Mesenchymal stem cell (in vitro differentiated cells and primary cell): ENCODE results near the gene INVS.
A peak's percentile ranks its signal among the peaks of the same experiment; 100 is the strongest.
"Not testable (repeated sequence)": the region's sequence is repeated elsewhere in the genome, so short reads cannot be mapped to it uniquely, and the experiment has no call there.

Experiments
- DNase-seq: peaks from one replicate; pipeline ENCODE4 v3.0.0-alpha.2; 2013
- H2AFZ ChIP-seq: one replicate; pipeline ENCODE4 v1.6.1; 2013; ENCODE audit warnings: low read depth, mild to moderate bottlenecking, control low read depth, inconsistent platforms, low read length, moderate library complexity
- H2AK5ac ChIP-seq: 2 replicates; pipeline ENCODE4 v1.6.1; 2013; ENCODE audit warnings: low read length, moderate library complexity, mild to moderate bottlenecking, inconsistent platforms; ENCODE audit not compliant: severe bottlenecking
- H2BK120ac ChIP-seq: one replicate; pipeline ENCODE4 v1.6.1; 2013; ENCODE audit warnings: low read depth, mild to moderate bottlenecking, inconsistent platforms, low read length, moderate library complexity
- H2BK12ac ChIP-seq, 2 experiments: one replicate each; pipeline ENCODE4 v1.6.1; 2013; ENCODE audit warnings: inconsistent platforms in 2 of 2, low read length in 2 of 2, mild to moderate bottlenecking in 2 of 2, moderate library complexity in 2 of 2, control low read depth in 1 of 2
- H2BK15ac ChIP-seq: one replicate; pipeline ENCODE4 v1.6.1; 2013; ENCODE audit warnings: mild to moderate bottlenecking, low read depth, inconsistent platforms; ENCODE audit not compliant: poor library complexity, severe bottlenecking
- H2BK5ac ChIP-seq: 2 replicates; pipeline ENCODE4 v1.6.1; 2013; ENCODE audit warnings: low read depth, mild to moderate bottlenecking, low read length, control low read depth, inconsistent platforms; ENCODE audit not compliant: poor library complexity, severe bottlenecking
- H3K14ac ChIP-seq, 2 experiments: one replicate each; pipeline ENCODE4 v1.6.1; 2013; ENCODE audit warnings: inconsistent platforms in 2 of 2, low read length in 2 of 2, control low read depth in 1 of 2, mild to moderate bottlenecking in 1 of 2, moderate library complexity in 1 of 2
- H3K18ac ChIP-seq, 2 experiments: one replicate each; pipeline ENCODE4 v1.6.1; 2013; ENCODE audit warnings: inconsistent platforms in 2 of 2, low read length in 2 of 2, control low read depth in 1 of 2, low read depth in 1 of 2, mild to moderate bottlenecking in 1 of 2
- H3K23ac ChIP-seq, 2 experiments: one replicate each; pipeline ENCODE4 v1.6.1; 2013; ENCODE audit warnings: inconsistent platforms in 2 of 2, low read length in 2 of 2, mild to moderate bottlenecking in 2 of 2, moderate library complexity in 2 of 2, control low read depth in 1 of 2
- H3K27ac ChIP-seq: 2 replicates; pipeline ENCODE4 v1.5.1; 2013; ENCODE audit warnings: mild to moderate bottlenecking, moderate library complexity, low read length, control low read depth, inconsistent platforms; ENCODE audit not compliant: poor library complexity, severe bottlenecking
- H3K27me3 ChIP-seq, 2 experiments: 2 replicates each; pipeline versions ENCODE4 v1.6.1 to v1.7.0; 2013; ENCODE audit warnings: low read length in 2 of 2, mild to moderate bottlenecking in 2 of 2, moderate library complexity in 2 of 2, control low read depth in 1 of 2, inconsistent platforms in 1 of 2; ENCODE audit not compliant: control insufficient read depth in 1 of 2, insufficient read depth in 1 of 2
- H3K36me3 ChIP-seq, 2 experiments: 2 replicates each; pipeline versions ENCODE4 v1.6.1 to v1.7.0; 2013; ENCODE audit warnings: low read length in 2 of 2, control low read depth in 1 of 2, inconsistent platforms in 1 of 2, low read depth in 1 of 2, mild to moderate bottlenecking in 1 of 2; ENCODE audit not compliant: insufficient read depth in 2 of 2, control insufficient read depth in 1 of 2
- H3K4ac ChIP-seq, 2 experiments: one replicate each; pipeline ENCODE4 v1.6.1; 2013; ENCODE audit warnings: inconsistent platforms in 2 of 2, low read length in 2 of 2, mild to moderate bottlenecking in 2 of 2, moderate library complexity in 2 of 2, control low read depth in 1 of 2, low read depth in 1 of 2
- H3K4me1 ChIP-seq: 2 replicates; pipeline ENCODE4 v1.6.1; 2013; ENCODE audit warnings: low read depth, low read length, control low read depth; ENCODE audit not compliant: control insufficient read depth, insufficient read depth
- H3K4me2 ChIP-seq: 2 replicates; pipeline ENCODE4 v1.6.1; 2013; ENCODE audit warnings: low read length, mild to moderate bottlenecking, inconsistent platforms; ENCODE audit not compliant: poor library complexity, severe bottlenecking
- H3K4me3 ChIP-seq, 2 experiments: 2 replicates each; pipeline versions ENCODE4 v1.5.1 to v1.7.0; 2013; ENCODE audit warnings: low read length in 2 of 2, mild to moderate bottlenecking in 2 of 2, control low read depth in 1 of 2, low read depth in 1 of 2; ENCODE audit not compliant: insufficient read depth in 1 of 2
- H3K79me1 ChIP-seq: replicated peaks from 2 replicates; pipeline ENCODE4 v1.6.1; 2013; ENCODE audit warnings: mild to moderate bottlenecking, control low read depth, low read length, inconsistent platforms; ENCODE audit not compliant: poor library complexity, severe bottlenecking
- H3K9ac ChIP-seq: 2 replicates; pipeline ENCODE4 v1.7.0; 2013; ENCODE audit warnings: mild to moderate bottlenecking, low read length, moderate library complexity
- H3K9me3 ChIP-seq: 2 replicates; pipeline ENCODE4 v1.7.0; 2013; ENCODE audit warnings: mild to moderate bottlenecking, low read length; ENCODE audit not compliant: control insufficient read depth
- H4K8ac ChIP-seq: one replicate; pipeline ENCODE4 v1.6.1; 2013; ENCODE audit warnings: inconsistent platforms, mild to moderate bottlenecking, low read length, moderate library complexity
- H4K91ac ChIP-seq: one replicate; pipeline ENCODE4 v1.6.1; 2013; ENCODE audit warnings: mild to moderate bottlenecking, low read length, inconsistent platforms
- WGBS: methylation state at CpG from one replicate; pipeline ENCODE4 v1.1.7; 2013; ENCODE audit warnings: mixed read lengths; 5-methylcytosine and 5-hydroxymethylcytosine counted together

Gene INVS

GRCh38 chr9:100074093-100074492 lies 24.9 kb upstream of the INVS start:
- Histone ChIP-seq H3K4me3 (no peak overlapping the region), H2BK15ac (no peak overlapping the region), H3K23ac (no peak overlapping the region), H2BK120ac (no peak overlapping the region), H3K9me3 (no peaks in the 10 kb centered on the region), H3K4me2 (no peak overlapping the region), H4K8ac (no peak overlapping the region), H2BK5ac (no peak overlapping the region), H3K4me1 (no peaks in the 10 kb centered on the region), H3K27me3 (no peaks in the 10 kb centered on the region), H2AK5ac (no peak overlapping the region), H3K36me3 (no peaks in the 10 kb centered on the region), H3K27ac (no peak overlapping the region), H3K9ac (no peak overlapping the region), H2BK12ac (no peak overlapping the region), H3K18ac (no peak overlapping the region), H2AFZ (no peak overlapping the region), H3K14ac (no peak overlapping the region), H4K91ac (no peak overlapping the region), H3K79me1 (peaks cover 29% of the 10 kb centered on the region), H3K4ac (no peak overlapping the region)
- no peak for DNase-seq
- WGBS = over 99% methylated on average over 4 of the region's 6 CpGs

- no peaks in the 10 kb centered on the region for H3K36me3 ChIP-seq
- H2BK12ac ChIP-seq = no peak overlapping the region
- no peak overlapping the region for H4K91ac ChIP-seq
- no peak overlapping the region for H2BK5ac ChIP-seq
- H3K9me3 ChIP-seq = no peaks in the 10 kb centered on the region
- H3K18ac ChIP-seq = no peak overlapping the region
- no peaks in the 10 kb centered on the region for H3K4me1 ChIP-seq
- no peak for DNase-seq
- H3K27me3 ChIP-seq = no peaks in the 10 kb centered on the region
- H3K4me3 ChIP-seq = no peak overlapping the region
- no peak overlapping the region for H3K9ac ChIP-seq
- H3K23ac ChIP-seq = no peak overlapping the region
- H2BK120ac ChIP-seq = peak overlapping the region; percentile 61
- WGBS = 98% methylated on average over 6 of the region's 6 CpGs
- no peak overlapping the region for H3K4me2 ChIP-seq
- H3K79me1 ChIP-seq = peaks cover 32% of the 10 kb centered on the region
- H2BK15ac ChIP-seq = no peak overlapping the region
- no peak overlapping the region for H2AK5ac ChIP-seq
- no peak overlapping the region for H3K14ac ChIP-seq
- no peak overlapping the region for H2AFZ ChIP-seq
- no peak overlapping the region for H4K8ac ChIP-seq
- H3K27ac ChIP-seq = no peak overlapping the region
- no peak overlapping the region for H3K4ac ChIP-seq
Observed at GRCh38 chr9:100074989-100075388, 24.1 kb upstream of the INVS start.

- H3K18ac ChIP-seq, H2BK15ac ChIP-seq, H3K9ac ChIP-seq: not testable (repeated sequence)
Observed at GRCh38 chr9:100076256-100076655, 22.8 kb upstream of the INVS start.

GRCh38 chr9:100082782-100083181 lies 16.3 kb upstream of the INVS start:
- no peaks in the 10 kb centered on the region for H3K36me3 ChIP-seq
- no peak overlapping the region for H2BK15ac ChIP-seq
- no peak overlapping the region for H3K4me2 ChIP-seq
- no peaks in the 10 kb centered on the region for H3K9me3 ChIP-seq
- no peak overlapping the region for H2AFZ ChIP-seq
- H3K18ac ChIP-seq = no peak overlapping the region
- H3K27ac ChIP-seq = no peak overlapping the region
- H3K4me3 ChIP-seq = no peak overlapping the region
- H3K79me1 ChIP-seq = peaks cover 9% of the 10 kb centered on the region
- DNase-seq = no peak
- H3K27me3 ChIP-seq = no peaks in the 10 kb centered on the region
- no peaks in the 10 kb centered on the region for H3K4me1 ChIP-seq
- H3K23ac ChIP-seq = no peak overlapping the region
- no peak overlapping the region for H4K91ac ChIP-seq
- no peak overlapping the region for H4K8ac ChIP-seq
- no peak overlapping the region for H2BK5ac ChIP-seq
- H2BK120ac ChIP-seq = no peak overlapping the region
- H3K14ac ChIP-seq = no peak overlapping the region
- H3K9ac ChIP-seq = no peak overlapping the region
- no peak overlapping the region for H3K4ac ChIP-seq
- no peak overlapping the region for H2AK5ac ChIP-seq
- H2BK12ac ChIP-seq = no peak overlapping the region

More at GRCh38 chr9:100076256-100076655, 22.8 kb upstream of the INVS start:
- H2BK5ac ChIP-seq, H3K36me3 ChIP-seq, H3K27me3 ChIP-seq, H4K8ac ChIP-seq, DNase-seq, H2AK5ac ChIP-seq, H3K4me3 ChIP-seq, H2BK12ac ChIP-seq, H4K91ac ChIP-seq, H3K4me2 ChIP-seq, H3K4me1 ChIP-seq, H3K23ac ChIP-seq, H3K27ac ChIP-seq, H2AFZ ChIP-seq, H3K14ac ChIP-seq, H2BK120ac ChIP-seq, H3K9me3 ChIP-seq, H3K4ac ChIP-seq: not testable (repeated sequence)
- H3K79me1 ChIP-seq = peaks cover 31% of the 10 kb centered on the region
- 98% methylated on average over 4 of the region's 4 CpGs for WGBS
